Measurements from ENCODE around the gene KLF12.

Gene KLF12

GRCh38 chr13:74101436-74101835, 32.8 kb downstream of the KLF12 start:
- DNase-seq: no peak

DNA sequence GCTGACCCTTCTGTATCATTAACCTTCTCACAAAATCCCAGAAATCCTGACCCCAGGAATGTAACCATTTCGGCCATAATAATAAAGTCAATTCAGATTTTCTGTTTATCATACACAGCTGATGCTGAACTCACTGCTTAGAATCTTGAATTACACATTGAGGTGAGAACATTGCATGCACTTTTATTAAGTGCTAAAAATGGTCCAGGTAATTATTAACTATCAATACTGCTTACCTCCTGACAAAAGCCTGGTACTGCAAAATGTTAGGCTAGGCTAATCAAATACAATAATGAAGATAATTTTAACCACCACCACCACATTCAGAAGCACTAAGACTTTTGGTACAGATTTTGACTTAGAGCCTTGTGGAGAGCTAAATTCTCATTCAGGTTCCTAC, 36.1 kb downstream of the KLF12 start:
- DNase-seq: no peak

DNA sequence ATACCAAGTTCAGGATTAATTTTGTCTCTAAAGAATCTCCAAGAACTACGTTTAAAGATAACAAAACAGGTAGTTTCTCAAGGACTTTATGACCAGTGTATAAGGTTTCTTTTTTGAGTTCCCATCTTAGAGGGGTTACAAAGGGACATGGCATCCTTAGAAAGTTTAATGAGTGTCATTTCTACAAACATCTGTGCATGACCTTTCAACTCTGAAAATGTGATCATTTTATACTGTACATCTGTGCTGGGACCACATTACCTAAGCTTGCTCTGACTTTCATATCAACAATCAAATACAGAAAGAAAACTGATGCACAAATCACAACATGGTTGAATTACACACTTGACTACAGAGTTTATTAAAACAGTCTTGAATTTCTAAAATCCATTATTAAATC, 37.1 kb downstream of the KLF12 start:
- DNase-seq: no peak

- DNase-seq: no peak
Observed at GRCh38 chr13:74093691-74094090, 40.5 kb downstream of the KLF12 start.

GRCh38 chr13:74092711-74093110, 41.5 kb downstream of the KLF12 start:
- no peak for DNase-seq

GRCh38 chr13:74090869-74091605, 43.2 kb downstream of the KLF12 start:
- no peak for DNase-seq

- no peak for DNase-seq
Observed at GRCh38 chr13:74090397-74090796, 43.8 kb downstream of the KLF12 start.

GRCh38 chr13:74087357-74087756, 46.8 kb downstream of the KLF12 start:
- DNase-seq: no peak

Data from stimulated activated CD8-positive, alpha-beta memory T cell treated with anti-CD3 and anti-CD28 coated beads, Interleukin-4, amount 100 ng/mL, for 48 hours (primary cell).